Gastroesophageal sphincter (tissue), 4 donors: ENCODE results near the gene PHF8. TPM values are rescaled to one million over a fixed set of nuclear protein-coding genes. Genes with fewer than 3 reads are reported as not detected.

Experiments
- ATAC-seq: fragments of 150-250 bp; one replicate; pipeline ENCODE4 v1.9.1; 2016; ENCODE audit warnings: mild to moderate bottlenecking, moderate library complexity
- H3K27ac ChIP-seq, 4 donors: fragments of 200-600 bp; sonication (generic) in 3 of 4; 1 replicate in 3 of 4; 2 replicates in 1 of 4; pipeline ENCODE4 v1.5.1; 2016 to 2019
- H3K27me3 ChIP-seq: fragments of 200-600 bp; sonication (generic); one replicate; pipeline ENCODE4 v1.5.1; 2019
- H3K36me3 ChIP-seq, 2 donors: fragments of 200-600 bp; sonication (generic); one replicate each; pipeline ENCODE4 v1.5.1; 2019; ENCODE audit warnings: control low read depth in 1 of 2
- H3K4me1 ChIP-seq, 3 donors: fragments of 200-600 bp; sonication (generic); 1 replicate in 2 of 3; 2 replicates in 1 of 3; pipeline ENCODE4 v1.5.1; 2016 to 2019; ENCODE audit warnings: control low read depth in 2 of 3
- H3K4me3 ChIP-seq, 2 donors: fragments of 200-600 bp; sonication (generic); one replicate each; pipeline ENCODE4 v1.5.1; 2019; ENCODE audit warnings: mild to moderate bottlenecking in 1 of 2, moderate library complexity in 1 of 2
- H3K9me3 ChIP-seq, 3 donors: fragments of 200-600 bp; sonication (generic); one replicate each; pipeline ENCODE4 v1.5.1; 2017 to 2019; ENCODE audit warnings: control low read depth in 2 of 3
- EP300 ChIP-seq: sonication (generic); formaldehyde crosslinking; IDR thresholded peaks from one replicate; pipeline ENCODE4 v1.6.1; 2017; ENCODE audit warnings: antibody characterized with exemption, mild to moderate bottlenecking
- POLR2A ChIP-seq, 2 donors: fragments of 450-650 bp; IDR thresholded peaks; one replicate each; pipeline ENCODE4 v1.6.1; 2017; ENCODE audit warnings: antibody characterized with exemption in 2 of 2, mild to moderate bottlenecking in 2 of 2, moderate library complexity in 1 of 2
- POLR2AphosphoS5 ChIP-seq: sonication (generic); formaldehyde crosslinking; IDR thresholded peaks from one replicate; pipeline ENCODE4 v1.6.1; 2017; ENCODE audit warnings: antibody characterized with exemption
- WGBS, 2 donors: methylation state at CpG; one replicate each; pipeline ENCODE4 v1.1.5; 2018; ENCODE audit warnings: low coverage in 1 of 2; 5-methylcytosine and 5-hydroxymethylcytosine counted together
- total RNA-seq, 4 donors: library from RNA; depleted of rRNA; stranded (reverse); fragments of >200 nt; gene quantifications; one replicate each; pipeline ENCODE4 v1.1.0, GENCODE V29; 2016
- TF ChIP-seq, protein P1 (sequence below), 4 experiments: fragments of 200-600 bp in 2 of 4; fragments of 450-650 bp in 2 of 4; sonication (generic) in 1 of 4; IDR thresholded peaks; one replicate each; pipeline ENCODE4 v1.5.1; 2017 to 2019; ENCODE audit warnings: antibody characterized with exemption in 4 of 4, mild to moderate bottlenecking in 2 of 4, moderate library complexity in 2 of 4

PHF8 gene
- total RNA-seq, 4 donors from 2014 or later, result 12.0 to 34.7 (median 21.0) TPM

- peaks cover 0 to 3% (median 0%) of the 10 kb centered on the region in 3 donors for H3K9me3 ChIP-seq
- WGBS, 2 donors, result 90 to 92% methylated on average over 2 to 3 of the region's 6 CpGs
- H3K4me3 ChIP-seq, result no peak overlapping the region
- TF ChIP-seq POLR2A (IDR thresholded peaks at IDR 0.05), result no peak
- TF ChIP-seq, protein P1, sequence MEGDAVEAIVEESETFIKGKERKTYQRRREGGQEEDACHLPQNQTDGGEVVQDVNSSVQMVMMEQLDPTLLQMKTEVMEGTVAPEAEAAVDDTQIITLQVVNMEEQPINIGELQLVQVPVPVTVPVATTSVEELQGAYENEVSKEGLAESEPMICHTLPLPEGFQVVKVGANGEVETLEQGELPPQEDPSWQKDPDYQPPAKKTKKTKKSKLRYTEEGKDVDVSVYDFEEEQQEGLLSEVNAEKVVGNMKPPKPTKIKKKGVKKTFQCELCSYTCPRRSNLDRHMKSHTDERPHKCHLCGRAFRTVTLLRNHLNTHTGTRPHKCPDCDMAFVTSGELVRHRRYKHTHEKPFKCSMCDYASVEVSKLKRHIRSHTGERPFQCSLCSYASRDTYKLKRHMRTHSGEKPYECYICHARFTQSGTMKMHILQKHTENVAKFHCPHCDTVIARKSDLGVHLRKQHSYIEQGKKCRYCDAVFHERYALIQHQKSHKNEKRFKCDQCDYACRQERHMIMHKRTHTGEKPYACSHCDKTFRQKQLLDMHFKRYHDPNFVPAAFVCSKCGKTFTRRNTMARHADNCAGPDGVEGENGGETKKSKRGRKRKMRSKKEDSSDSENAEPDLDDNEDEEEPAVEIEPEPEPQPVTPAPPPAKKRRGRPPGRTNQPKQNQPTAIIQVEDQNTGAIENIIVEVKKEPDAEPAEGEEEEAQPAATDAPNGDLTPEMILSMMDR (IDR thresholded peaks at IDR 0.05), result no peak
- no peak for TF ChIP-seq EP300
- H3K27ac ChIP-seq, result no peak overlapping the region
- H3K36me3 ChIP-seq, result peaks cover 0 to 32% of the 10 kb centered on the region in 2 donors
- no peaks in the 10 kb centered on the region for H3K27me3 ChIP-seq
- no peak for ATAC-seq
- no peaks in the 10 kb centered on the region for H3K4me1 ChIP-seq
Observed at GRCh38 chrX:53974529-53974928, 69.7 kb downstream of the PHF8 start.

DNA sequence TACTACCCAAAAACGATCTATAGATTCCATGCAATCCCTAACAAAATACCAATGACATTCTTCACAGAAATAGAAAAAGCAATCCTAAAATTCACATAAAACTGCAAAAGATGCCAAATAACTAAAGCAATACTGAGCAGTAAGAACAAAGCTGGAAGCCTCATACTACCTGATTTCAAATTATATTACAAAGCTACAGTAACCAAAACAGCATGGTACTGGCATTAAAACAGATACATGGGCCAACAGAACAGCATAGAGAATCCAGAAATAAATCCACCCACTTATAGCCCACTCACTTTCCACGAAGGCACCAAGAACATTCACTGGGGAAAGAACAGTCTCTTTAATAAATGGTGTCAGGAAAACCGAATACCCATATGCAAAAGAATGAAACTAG, 74.7 kb downstream of the PHF8 start:
- H3K9me3 ChIP-seq, result peaks cover 0 to 6% (median 0%) of the 10 kb centered on the region in 3 donors
- H3K36me3 ChIP-seq, result peaks cover 0 to 30% of the 10 kb centered on the region in 2 donors
- 73 to 93% methylated on average over 3 of the region's 3 CpGs for WGBS, 2 donors
- no peak for ATAC-seq
- TF ChIP-seq POLR2A (IDR thresholded peaks at IDR 0.05), result no peak
- TF ChIP-seq EP300, result no peak
- TF ChIP-seq POLR2AphosphoS5, result no peak
- TF ChIP-seq, protein P1 (IDR thresholded peaks at IDR 0.05), result no peak
- H3K27ac ChIP-seq, result no peak overlapping the region
- no peaks in the 10 kb centered on the region for H3K27me3 ChIP-seq
- no peak overlapping the region for H3K4me3 ChIP-seq
- H3K4me1 ChIP-seq, result no peaks in the 10 kb centered on the region

DNA sequence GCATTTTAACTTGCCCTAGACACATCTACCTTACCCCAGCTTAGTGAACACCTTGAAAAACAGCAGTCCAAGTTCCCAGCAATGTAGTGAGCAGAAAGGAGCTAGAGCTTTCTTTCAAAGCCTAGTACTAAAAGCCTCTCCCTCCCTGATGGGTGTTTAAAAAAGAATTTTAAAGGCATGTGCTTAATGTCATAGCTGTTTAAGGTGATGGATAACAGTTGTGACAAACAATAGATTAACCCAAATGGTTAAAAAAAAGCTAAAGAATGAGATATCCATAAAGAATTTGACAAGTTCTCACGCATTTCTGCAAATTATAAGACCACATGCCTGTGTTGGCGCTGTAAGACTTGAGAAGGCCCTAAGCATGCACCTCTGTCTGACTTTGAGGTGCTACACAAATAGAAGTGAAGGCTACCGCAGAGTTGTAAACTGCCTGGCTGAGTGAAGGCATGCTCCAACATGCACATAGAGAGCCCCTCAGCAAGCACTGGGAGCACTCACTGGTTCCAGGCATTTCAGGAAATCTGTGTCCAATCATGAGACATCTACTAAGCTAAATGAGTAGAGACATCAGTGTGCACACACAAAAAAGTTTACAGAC, 94.0 kb downstream of the PHF8 start:
- no peak overlapping the region for H3K4me3 ChIP-seq
- peaks cover 0 to 56% of the 10 kb centered on the region in 2 donors for H3K36me3 ChIP-seq
- no peaks in the 10 kb centered on the region for H3K9me3 ChIP-seq
- TF ChIP-seq POLR2A (IDR thresholded peaks at IDR 0.05) (no peak), POLR2AphosphoS5 (no peak), EP300 (no peak)
- TF ChIP-seq, protein P1 (IDR thresholded peaks at IDR 0.05), result no peak
- no peak for ATAC-seq
- no peak overlapping the region for H3K27ac ChIP-seq
- H3K27me3 ChIP-seq, result no peaks in the 10 kb centered on the region
- WGBS, 2 donors, result 73 to 83% methylated on average over 2 to 3 of the region's 3 CpGs
- no peaks in the 10 kb centered on the region for H3K4me1 ChIP-seq

DNA sequence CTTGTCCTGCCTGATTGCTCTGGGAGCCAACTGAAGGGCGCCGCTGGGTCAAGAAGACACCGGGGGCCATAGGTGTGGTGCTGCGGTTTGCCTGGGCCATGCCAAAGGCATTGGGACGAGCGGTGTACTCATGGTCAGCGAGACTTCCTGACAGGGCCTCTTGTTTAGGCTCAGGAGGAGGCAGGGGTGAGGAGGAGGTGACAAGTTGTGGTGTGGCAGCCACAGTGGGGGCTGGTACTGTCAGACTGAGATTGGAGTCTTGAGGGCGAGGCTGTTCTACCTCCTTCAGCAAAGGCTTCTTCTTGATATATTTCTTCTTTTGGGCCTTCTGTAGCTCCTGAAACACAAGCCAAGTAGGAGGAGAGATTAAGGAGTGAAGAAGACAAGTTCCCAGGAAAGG, 104.1 kb downstream of the PHF8 start:
- no peak overlapping the region for H3K27ac ChIP-seq
- WGBS, 2 donors, result no CpG with 5 or more reads among the region's 8 CpGs
- no peaks in the 10 kb centered on the region for H3K27me3 ChIP-seq
- no peak for ATAC-seq
- no peaks in the 10 kb centered on the region for H3K4me1 ChIP-seq
- no peaks in the 10 kb centered on the region for H3K9me3 ChIP-seq
- TF ChIP-seq POLR2AphosphoS5 (no peak), EP300 (no peak)
- TF ChIP-seq, protein P1 (IDR thresholded peaks at IDR 0.05), result no peak
- H3K36me3 ChIP-seq, result peaks cover 0 to 76% of the 10 kb centered on the region in 2 donors
- no peak overlapping the region for H3K4me3 ChIP-seq

- WGBS, 2 donors, result no CpG with 5 or more reads among the region's 3 CpGs
- Histone ChIP-seq H3K4me3 (no peak overlapping the region), H3K4me1 (no peaks in the 10 kb centered on the region), H3K36me3 (peaks cover 0 to 65% of the 10 kb centered on the region in 2 donors), H3K9me3 (no peaks in the 10 kb centered on the region), H3K27me3 (no peaks in the 10 kb centered on the region), H3K27ac (no peak overlapping the region)
- no peak for TF ChIP-seq POLR2AphosphoS5
- TF ChIP-seq EP300, result no peak
- TF ChIP-seq, protein P1 (IDR thresholded peaks at IDR 0.05), result no peak
- TF ChIP-seq POLR2A (IDR thresholded peaks at IDR 0.05), result no peak
- ATAC-seq, result no peak
Observed at GRCh38 chrX:53939127-53939526, 105.1 kb downstream of the PHF8 start.
